Astrocyte of the cerebellum (primary cell): ENCODE results near the gene TNFSF12.

Experiments used
- DNase-seq: peaks from one replicate; pipeline ENCODE4 v3.0.0-alpha.2; 2011; ENCODE audit warnings: low read depth
- H3K4me3 ChIP-seq: 2 replicates; pipeline ENCODE4 v1.5.1; 2011; ENCODE audit warnings: mild to moderate bottlenecking, low read depth, low read length, moderate library complexity
- in situ Hi-C: cut with HindIII; loops from 2 replicates; pipeline ENCODE4 v1.10.0; 2017; ENCODE audit warnings: low sequenced_read_pairs
- TF ChIP-seq, protein P1 (sequence below): IDR thresholded peaks from 2 replicates; pipeline ENCODE4 v1.5.1; 2012; ENCODE audit warnings: low read length, low read depth, moderate library complexity, mild to moderate bottlenecking; ENCODE audit errors: missing control alignments

TNFSF12 gene

DNA sequence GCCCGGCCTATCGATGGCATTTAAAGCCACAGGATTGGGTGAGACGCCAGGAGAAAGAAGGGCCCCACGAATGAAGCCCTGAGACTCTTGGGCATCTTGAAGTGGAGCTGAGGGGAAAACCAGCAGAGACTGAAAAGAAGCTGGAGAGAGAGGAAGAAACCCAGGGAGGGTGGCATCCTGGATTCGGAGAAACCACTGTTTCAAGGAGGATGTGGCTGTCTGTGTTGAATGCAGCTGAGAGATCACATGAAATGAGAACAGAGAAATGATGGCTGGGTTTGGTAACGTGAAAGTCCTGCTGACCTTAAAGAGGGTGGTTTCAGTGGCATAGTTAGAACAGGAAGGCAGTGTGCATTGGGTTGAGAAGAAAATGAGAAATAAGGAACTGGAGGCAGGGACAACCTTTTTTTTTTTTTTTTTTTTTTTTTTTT lies 3.8 kb downstream of the TNFSF12 start:
- in situ Hi-C loops = no loop called here
- no peak for DNase-seq
- TF ChIP-seq, protein P1, sequence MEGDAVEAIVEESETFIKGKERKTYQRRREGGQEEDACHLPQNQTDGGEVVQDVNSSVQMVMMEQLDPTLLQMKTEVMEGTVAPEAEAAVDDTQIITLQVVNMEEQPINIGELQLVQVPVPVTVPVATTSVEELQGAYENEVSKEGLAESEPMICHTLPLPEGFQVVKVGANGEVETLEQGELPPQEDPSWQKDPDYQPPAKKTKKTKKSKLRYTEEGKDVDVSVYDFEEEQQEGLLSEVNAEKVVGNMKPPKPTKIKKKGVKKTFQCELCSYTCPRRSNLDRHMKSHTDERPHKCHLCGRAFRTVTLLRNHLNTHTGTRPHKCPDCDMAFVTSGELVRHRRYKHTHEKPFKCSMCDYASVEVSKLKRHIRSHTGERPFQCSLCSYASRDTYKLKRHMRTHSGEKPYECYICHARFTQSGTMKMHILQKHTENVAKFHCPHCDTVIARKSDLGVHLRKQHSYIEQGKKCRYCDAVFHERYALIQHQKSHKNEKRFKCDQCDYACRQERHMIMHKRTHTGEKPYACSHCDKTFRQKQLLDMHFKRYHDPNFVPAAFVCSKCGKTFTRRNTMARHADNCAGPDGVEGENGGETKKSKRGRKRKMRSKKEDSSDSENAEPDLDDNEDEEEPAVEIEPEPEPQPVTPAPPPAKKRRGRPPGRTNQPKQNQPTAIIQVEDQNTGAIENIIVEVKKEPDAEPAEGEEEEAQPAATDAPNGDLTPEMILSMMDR = no peak
- H3K4me3 ChIP-seq = no peak overlapping the region

- H3K4me3 ChIP-seq = no peak overlapping the region
- TF ChIP-seq, protein P1 = no peak
- in situ Hi-C loops = no loop called here
- DNase-seq = no peak
Observed at GRCh38 chr17:7553356-7553755, 4.5 kb downstream of the TNFSF12 start.

- TF ChIP-seq, protein P1 = no peak
- in situ Hi-C loops = no loop called here
- DNase-seq = no peak
- H3K4me3 ChIP-seq = no peak overlapping the region
Observed at GRCh38 chr17:7555320-7555948, 6.6 kb downstream of the TNFSF12 start.

- in situ Hi-C loops = no loop called here
- TF ChIP-seq, protein P1 = no peak
- H3K4me3 ChIP-seq = no peak overlapping the region
- DNase-seq = no peak
Observed at GRCh38 chr17:7556627-7557026, 7.8 kb downstream of the TNFSF12 start.

DNA sequence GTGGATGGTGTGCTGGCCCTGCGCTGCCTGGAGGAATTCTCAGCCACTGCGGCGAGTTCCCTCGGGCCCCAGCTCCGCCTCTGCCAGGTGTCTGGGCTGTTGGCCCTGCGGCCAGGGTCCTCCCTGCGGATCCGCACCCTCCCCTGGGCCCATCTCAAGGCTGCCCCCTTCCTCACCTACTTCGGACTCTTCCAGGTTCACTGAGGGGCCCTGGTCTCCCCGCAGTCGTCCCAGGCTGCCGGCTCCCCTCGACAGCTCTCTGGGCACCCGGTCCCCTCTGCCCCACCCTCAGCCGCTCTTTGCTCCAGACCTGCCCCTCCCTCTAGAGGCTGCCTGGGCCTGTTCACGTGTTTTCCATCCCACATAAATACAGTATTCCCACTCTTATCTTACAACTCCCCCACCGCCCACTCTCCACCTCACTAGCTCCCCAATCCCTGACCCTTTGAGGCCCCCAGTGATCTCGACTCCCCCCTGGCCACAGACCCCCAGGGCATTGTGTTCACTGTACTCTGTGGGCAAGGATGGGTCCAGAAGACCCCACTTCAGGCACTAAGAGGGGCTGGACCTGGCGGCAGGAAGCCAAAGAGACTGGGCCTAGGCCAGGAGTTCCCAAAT lies 8.4 kb downstream of the TNFSF12 start:
- in situ Hi-C loops = no loop called here
- no peak overlapping the region for H3K4me3 ChIP-seq
- TF ChIP-seq, protein P1 = no peak
- DNase-seq = no peak

DNA sequence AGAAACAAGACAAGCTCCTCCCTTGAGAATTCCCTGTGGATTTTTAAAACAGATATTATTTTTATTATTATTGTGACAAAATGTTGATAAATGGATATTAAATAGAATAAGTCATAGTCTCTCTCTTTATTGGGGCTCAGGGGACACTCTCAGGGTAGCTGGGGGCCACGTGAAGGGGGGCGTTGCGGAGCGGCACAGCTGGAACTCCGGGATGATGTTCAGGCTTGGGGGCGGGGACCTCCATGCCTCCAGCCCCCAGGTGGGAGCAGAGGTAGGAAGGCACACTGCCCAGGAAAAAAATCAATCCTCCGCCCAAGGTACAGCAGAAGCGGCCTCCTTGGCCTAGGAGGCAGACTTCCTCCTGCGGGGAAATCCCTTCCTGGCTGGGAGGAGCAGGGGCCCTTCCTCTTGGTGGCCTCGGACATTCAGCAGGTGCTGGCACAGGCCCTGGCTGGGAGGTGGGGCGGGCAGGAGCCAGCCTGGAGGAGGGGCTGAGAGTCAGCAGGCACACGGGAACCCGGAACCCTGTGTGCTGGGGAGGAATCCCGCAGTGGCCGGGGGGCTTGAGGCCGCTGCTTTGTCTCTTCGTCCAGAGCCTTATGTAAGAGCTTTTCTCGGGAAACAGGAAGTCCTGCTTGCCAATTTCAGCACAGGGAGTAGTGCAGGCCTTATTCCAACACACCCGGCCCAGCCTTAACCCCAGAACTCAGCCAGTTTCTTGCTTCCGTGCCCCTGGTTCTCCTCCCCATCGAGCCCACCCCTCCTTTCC lies 9.1 kb downstream of the TNFSF12 start:
- H3K4me3 ChIP-seq = no peak overlapping the region
- no peak for DNase-seq
- in situ Hi-C loops = no loop called here
- TF ChIP-seq, protein P1 = no peak
